Hematopoietic multipotent progenitor cell (in vitro differentiated cells): ENCODE measurements around the gene DLGAP1. TPM values are rescaled to one million over a fixed set of nuclear protein-coding genes. Genes with fewer than 3 reads are reported as not detected.

Experiments used
- DNase-seq, 3 donors: peaks; one replicate each; pipeline ENCODE4 v3.0.0-alpha.2; 2011 to 2015; ENCODE audit warnings: low read depth in 2 of 3, low spot score in 2 of 3
- total RNA-seq: library from RNA; depleted of rRNA; stranded (reverse); fragments of >200 nt; gene quantifications from one replicate; pipeline ENCODE4 v1.2.3, GENCODE V29; 2012

The DLGAP1 gene
- total RNA-seq, 1 donor: 0.27 TPM

DNA sequence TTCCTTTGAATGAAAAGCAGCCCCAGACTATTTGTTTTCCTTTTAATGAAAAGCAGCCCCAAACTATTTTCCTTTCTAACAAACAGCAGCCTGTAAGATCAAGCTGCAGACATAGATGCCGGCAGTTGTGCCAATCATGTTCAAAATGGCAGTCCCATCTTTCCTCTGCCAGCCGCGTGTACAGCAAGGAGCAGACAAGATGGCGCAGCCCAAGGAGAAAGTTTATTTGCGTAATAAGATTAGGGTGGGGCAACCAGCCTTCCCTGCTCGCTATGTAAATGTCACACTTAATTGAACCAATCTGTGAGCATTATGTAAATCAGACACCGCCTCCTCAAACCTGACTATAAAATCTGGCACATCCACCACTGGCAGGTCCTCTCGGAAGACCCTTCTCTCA is 779.1 kb downstream of the DLGAP1 start:
- no peak for DNase-seq

GRCh38 chr18:3675446-3675845 is 779.7 kb downstream of the DLGAP1 start:
- DNase-seq: no peak

DNA sequence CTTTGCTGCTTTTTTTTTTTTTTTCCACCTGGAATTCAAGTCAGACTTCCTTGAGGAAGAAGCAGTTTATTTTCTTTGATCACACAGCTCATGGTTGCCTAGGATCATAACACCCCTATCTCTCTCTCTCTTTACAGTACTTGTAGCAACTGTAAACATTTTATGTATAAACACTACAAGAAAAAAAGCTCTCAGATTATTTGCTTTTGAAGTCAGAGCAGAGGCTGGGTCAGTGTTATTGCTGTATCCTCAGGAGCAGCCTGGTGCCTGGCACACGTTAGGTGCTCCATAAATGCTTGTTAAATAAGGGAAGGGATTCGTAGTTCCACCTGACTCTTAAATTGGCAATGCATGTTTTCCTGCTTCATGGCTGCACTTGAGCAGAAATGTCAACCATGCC is 783.9 kb downstream of the DLGAP1 start:
- no peak for DNase-seq

- no peak for DNase-seq
Observed at GRCh38 chr18:3669376-3669775, 785.7 kb downstream of the DLGAP1 start.

DNA sequence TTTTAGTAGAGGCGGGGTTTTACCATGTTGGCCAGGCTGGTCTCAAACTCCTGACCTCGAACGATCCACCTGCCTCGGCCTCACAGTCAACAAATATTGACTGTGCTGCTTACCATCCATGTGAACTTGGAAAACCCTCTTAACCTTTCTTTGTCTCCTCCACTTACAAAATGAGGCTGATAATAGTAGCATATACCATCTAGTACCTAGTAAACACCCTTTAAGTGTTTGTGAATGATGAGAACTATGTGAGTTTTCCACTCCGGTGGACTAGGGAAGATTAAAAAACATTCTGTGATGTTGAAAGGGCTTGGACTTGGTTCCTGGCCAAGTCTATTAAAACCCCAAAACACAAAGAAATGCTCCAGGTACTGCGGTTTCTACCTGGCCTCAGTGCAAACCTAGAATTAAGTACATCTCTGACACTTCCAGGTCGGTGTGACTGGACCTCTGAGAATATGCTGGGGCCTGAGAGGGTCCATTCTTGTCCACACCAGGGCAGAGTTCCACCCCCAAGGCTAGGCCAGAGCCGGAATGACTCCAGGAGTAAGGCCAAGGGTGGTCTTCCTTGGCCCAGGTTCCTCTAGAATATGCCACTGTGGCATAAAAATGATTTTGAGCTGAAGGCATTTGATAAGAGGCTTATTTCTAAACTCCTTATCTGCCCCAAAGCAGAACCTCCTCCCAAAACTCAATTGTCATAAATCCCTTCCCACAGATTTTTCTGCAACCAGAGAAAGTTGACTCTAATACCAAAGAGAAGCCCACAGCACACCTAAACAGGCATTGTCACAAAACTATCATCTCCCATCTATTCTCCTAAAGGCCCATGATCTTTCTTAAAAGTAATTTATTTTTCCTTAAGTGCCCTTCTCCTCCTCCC is 787.6 kb downstream of the DLGAP1 start:
- no peak for DNase-seq

DNA sequence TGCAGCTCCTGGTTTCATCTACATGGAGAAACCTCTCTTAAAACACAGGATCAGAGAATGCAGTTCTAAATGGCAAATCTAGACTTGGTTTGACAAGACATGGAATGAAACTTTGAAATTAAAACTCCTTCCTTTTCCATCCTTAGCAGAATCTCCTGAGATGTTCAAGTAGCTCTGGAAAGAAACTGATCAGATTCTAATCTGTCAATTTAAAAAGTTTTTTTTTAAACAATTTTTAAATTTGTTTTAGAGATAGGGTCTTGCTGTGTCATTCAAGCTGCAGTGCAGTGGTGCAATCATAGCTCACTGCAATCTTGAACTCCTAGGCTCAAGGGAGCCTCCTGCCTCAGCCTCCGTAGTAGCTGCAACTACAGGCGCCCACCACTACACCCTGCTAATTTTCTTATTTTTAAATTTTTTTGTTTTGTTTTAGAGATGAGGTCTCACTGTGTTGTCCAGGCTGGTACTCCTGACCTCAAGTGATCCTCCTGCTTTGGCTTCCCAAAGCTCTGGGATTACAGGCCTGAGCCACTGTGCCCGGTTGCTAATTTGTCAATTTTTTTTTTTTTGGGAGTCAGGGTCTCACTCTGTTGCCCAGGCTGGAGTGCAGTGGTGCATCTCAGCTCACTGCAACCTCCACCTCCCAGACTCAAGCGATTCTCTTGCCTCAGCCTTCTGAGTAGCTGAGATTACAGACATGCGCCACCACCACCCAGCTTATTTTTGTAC is 788.4 kb downstream of the DLGAP1 start:
- DNase-seq: no peak

DNA sequence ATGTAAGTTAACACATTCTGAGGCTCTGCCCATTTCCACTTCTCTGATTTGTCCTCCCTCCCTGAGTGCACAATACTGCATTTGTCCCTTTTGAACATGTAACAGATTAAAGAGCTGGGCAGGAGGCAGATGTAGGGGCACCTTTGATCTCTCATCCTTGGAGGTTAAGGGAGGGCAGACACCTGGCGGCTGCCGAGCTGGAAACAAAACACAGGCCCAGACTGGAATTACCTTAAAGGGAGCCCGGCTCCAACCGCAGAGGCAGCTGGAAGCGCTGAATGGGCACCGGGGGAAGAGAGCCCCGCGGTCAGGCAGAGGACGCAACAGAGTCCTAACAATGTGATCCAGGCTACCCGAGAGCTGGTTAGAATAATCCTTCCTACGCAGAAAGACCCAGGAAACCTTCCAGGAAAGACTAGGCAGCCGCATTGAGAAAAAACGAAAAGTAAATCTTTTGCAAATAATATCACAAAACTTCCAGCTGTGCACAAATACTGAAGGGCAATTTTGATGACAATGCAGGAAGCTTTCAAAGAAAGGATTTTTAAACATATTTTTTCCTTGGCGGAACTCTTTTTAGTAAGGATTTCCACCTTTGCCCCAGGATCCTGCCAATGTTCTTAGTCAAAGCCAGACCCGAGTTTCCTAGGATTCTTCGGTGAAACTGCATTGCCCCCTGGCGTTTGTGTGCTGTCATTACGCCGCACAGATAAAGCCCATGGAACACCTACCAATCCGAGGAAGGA is 789.2 kb downstream of the DLGAP1 start:
- peak; percentile 50 to 82 (median 67) for DNase-seq

GRCh38 chr18:3665204-3665603 is 789.9 kb downstream of the DLGAP1 start:
- DNase-seq: no peak

DNA sequence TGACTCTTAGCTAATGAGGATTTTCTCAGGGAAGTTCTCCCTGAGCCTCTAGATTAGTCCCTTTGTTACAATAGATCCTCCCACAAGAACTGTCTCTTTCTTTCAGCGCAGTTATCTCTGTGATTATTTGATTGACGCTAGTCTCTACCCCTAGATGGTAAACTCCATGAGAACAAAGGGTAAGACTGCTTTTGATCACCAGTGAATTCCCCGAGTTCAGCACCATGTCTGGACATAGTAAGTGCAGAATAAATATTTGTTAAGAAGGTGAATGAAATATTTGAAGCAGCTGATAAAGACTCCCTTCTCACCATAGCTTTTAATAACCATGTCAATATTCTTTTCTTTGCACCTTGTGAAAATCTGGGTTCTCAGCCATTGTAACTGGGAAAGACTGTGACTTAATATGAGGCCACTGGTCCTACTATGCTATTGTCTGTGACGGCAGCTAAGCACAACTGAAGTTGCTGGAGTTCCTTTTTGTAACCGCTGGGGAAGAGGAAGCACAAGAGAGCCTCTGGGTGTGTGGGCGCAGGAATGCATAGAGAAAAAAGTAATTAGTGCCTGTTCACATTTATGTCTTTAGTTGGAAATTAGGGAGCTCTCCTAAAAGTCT is 790.4 kb downstream of the DLGAP1 start:
- peak in 2 of 3 donors; percentile 45 to 67 for DNase-seq

DNA sequence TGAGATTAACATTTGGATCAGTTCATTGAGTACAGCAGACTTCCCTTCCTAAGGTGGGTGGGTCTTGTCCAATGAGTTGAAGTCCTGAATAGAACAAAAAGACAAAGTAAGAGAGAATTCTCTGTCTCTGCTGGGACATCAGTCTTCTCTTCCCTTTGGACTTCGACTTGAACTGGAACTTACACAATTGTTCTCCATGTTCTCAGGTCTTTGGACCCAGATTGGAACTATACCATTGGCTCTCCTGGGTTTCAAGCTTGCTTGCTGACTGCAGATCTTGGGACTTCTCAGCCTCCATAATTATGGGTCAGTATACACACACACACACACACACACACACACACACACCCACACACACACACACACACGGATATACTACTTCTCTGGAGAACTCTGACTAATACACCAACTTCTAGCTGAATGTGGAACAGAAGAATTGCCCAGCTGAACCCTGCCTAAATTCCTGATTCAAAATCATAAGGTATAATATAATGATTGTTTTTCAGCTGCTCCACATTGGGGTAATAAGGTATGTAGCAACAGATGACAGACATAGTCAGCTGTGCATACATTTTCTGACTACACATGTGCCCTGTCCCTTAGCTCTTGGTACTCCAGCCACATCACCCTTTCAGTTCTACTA is 791.1 kb downstream of the DLGAP1 start:
- no peak for DNase-seq

DNA sequence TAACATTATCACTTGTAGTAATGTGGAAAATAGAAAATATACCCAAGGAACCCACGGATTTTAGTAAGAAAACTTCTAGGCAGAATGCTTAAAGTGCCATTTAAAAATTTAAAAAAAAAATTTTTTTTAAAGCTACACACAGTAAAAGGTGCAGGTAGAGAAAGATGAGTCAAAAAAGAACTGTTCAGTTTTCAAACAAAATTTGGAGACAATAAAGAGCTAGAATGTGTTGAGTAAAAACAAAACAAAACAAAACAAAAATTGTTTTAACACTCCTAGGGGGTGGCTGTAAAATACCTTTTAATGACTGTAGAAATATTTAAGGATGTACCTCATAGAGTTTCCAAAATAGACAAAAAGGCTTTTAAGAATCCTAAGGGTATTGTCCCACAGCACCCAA is 793.1 kb downstream of the DLGAP1 start:
- no peak for DNase-seq

GRCh38 chr18:3660739-3661515 is 794.2 kb downstream of the DLGAP1 start:
- peak in 2 of 3 donors; percentile 62 to 82 for DNase-seq

DNA sequence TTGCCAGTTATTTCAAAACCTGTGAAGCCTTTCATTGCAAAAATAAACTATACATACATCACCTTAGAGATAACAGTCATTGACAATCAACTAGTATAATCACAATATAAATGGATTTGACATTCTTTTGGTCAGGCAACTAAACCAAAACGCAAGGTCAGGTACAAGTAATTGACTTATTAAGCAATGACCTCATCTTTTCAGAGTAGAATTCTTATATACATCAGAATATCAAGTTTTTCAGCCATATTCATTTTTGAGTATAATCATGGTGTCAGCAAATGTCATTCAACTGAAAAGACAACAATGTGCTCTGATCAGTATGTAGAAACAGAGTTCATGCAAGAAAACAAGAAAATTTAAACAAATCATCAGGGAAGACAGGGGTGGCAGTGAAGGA is 796.6 kb downstream of the DLGAP1 start:
- DNase-seq: no peak

DNA sequence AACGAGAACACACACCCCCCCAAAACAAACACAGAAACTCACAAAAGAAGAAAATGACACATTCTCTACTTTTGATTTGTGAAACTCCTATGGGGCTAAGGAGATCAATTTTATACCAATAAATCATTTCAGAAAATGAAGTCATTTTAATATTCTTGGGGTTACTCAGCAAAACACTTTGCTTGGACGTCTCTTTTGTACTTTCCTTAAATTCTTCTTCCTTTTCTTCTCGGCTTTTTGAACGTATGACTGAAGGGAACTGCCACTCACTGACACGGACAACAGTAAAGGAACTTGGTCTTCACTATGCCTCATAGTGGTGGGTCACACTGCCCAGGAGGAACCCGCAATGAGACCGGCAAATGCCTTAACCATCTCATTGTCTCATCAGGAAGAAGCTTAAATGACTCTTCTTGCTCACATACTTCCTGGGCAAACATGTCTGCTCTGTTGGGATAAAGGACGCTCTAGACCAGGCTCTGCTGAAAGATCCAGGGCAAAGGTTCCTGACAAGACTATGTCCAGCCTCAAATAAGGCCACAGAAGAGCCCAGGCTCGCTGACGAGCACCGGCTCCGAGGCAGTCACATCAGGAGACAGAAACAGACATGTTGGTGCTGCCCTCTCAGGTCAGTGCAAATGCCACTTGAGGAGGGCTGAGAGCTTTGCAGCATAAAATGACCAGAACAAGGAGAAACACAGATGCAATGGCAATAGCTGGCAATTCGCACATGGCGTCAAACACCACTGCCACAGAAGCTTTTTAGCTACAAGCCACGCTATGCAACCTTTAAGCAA is 799.7 kb downstream of the DLGAP1 start:
- DNase-seq: no peak

GRCh38 chr18:3654442-3655253 is 800.5 kb downstream of the DLGAP1 start:
- DNase-seq: no peak

- DNase-seq: no peak
Observed at GRCh38 chr18:3653851-3654441, 801.2 kb downstream of the DLGAP1 start.

- no peak for DNase-seq
Observed at GRCh38 chr18:3653263-3653850, 801.8 kb downstream of the DLGAP1 start.
